ENCODE measurements around the gene CHD5. TPM values are rescaled to one million over a fixed set of nuclear protein-coding genes. Genes with fewer than 3 reads are reported as not detected.

Gene CHD5
- total RNA-seq, 1 experiment from 2014 or later = 6.1 TPM

DNA sequence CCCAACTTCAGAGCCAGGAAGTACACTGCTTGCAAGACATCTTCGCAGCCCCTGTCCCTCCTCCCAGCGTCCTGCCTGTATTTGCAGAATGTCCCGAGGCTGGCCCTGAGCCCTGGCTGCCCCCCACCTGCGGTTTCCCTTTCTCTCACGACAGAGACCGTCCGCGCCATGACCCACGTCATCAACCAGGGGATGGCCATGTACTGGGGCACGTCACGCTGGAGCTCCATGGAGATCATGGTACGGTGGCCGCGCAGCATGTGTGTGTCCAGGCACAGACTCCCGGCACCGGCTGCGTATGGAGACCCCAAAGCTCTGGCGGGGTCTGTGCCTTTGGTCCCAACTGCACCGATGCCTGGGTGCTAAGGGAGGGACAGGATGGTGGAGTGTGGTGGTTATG lies 85.9 kb downstream of the CHD5 start:
- Histone ChIP-seq H3K9me2 (ENCODE audit: insufficient read depth) (no peaks in the 10 kb centered on the region), H3K4me2 (ENCODE audit: low read length) (no peak overlapping the region), H2AFZ (ENCODE audit: low read depth, low read length, poor library complexity, severe bottlenecking) (no peak overlapping the region), H3K9me3 (ENCODE audit: control insufficient read depth in 1 of 2, insufficient read depth in 1 of 2, low read depth in 1 of 2, low read length in 2 of 2) (no peaks in the 10 kb centered on the region), H3K27ac (ENCODE audit: low read depth, low read length) (no peak overlapping the region), H3K9ac (ENCODE audit: low read length) (no peak overlapping the region), H3K79me2 (ENCODE audit: insufficient read depth, low read length) (no peaks in the 10 kb centered on the region), H3K27me3 (ENCODE audit: insufficient read depth, low read length) (no peaks in the 10 kb centered on the region), H3K4me1 (ENCODE audit: control insufficient read depth in 1 of 2, insufficient read depth in 2 of 2, low read length in 2 of 2) (no peaks in the 10 kb centered on the region), H3K36me3 (ENCODE audit: control insufficient read depth in 1 of 2, insufficient read depth in 2 of 2, low read length in 2 of 2) (no peaks in the 10 kb centered on the region), H3K4me3 (replicated peaks in 1 of 2; ENCODE audit: low read depth in 1 of 2, low read length in 2 of 2) (no peak overlapping the region), H4K20me1 (ENCODE audit: insufficient read depth) (no peaks in the 10 kb centered on the region)
- intact Hi-C loops (cut with micrococcal nuclease) = no loop called here
- BruUV-seq (replicated peaks) = no TSS peak
- POLR2A ChIA-PET = no interaction called here
- CTCF ChIA-PET = no interaction called here
- no peak for ATAC-seq
- RAD21 ChIA-PET (ENCODE audit: low non-redundant PET in 1 of 2, low total read pairs in 2 of 2, uncharacterized antibody in 2 of 2, unreplicated experiment in 2 of 2) = no interaction called here
- DNase-seq (ENCODE audit: low read depth, low spot score) = no peak
- TF ChIP-seq RAD21 (IDR thresholded peaks at IDR 0.05; ENCODE audit: low read depth) (no peak), CEBPB (IDR thresholded peaks at IDR 0.05; ENCODE audit: low read depth) (no peak), EZH2phosphoT487 (IDR thresholded peaks at IDR 0.05; ENCODE audit: borderline replicate concordance) (no peak), ZFX (IDR thresholded peaks at IDR 0.05) (no peak), EZH2 (IDR thresholded peaks at IDR 0.05) (no peak), SIN3A (IDR thresholded peaks at IDR 0.05; ENCODE audit: low read depth) (no peak), YY1 (IDR thresholded peaks at IDR 0.05; ENCODE audit: extremely low read depth, insufficient replicate concordance, low read depth, low read length) (no peak), POLR2AphosphoS5 (IDR thresholded peaks at IDR 0.05; ENCODE audit: low read depth, low read length) (no peak), ZNF274 (IDR thresholded peaks at IDR 0.05; ENCODE audit: low read depth, low read length) (no peak), EGR1 (IDR thresholded peaks at IDR 0.05; ENCODE audit: low read depth) (no peak), POLR2A (IDR thresholded peaks at IDR 0.05; ENCODE audit: borderline replicate concordance, extremely low read depth, insufficient read depth, insufficient read length) (no peak), SRF (IDR thresholded peaks at IDR 0.05; ENCODE audit: low read depth) (no peak), JUND (IDR thresholded peaks at IDR 0.05) (no peak)
- TF ChIP-seq, protein P1, sequence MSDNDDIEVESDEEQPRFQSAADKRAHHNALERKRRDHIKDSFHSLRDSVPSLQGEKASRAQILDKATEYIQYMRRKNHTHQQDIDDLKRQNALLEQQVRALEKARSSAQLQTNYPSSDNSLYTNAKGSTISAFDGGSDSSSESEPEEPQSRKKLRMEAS (IDR thresholded peaks at IDR 0.05) = no peak
- TF ChIP-seq, protein P2, sequence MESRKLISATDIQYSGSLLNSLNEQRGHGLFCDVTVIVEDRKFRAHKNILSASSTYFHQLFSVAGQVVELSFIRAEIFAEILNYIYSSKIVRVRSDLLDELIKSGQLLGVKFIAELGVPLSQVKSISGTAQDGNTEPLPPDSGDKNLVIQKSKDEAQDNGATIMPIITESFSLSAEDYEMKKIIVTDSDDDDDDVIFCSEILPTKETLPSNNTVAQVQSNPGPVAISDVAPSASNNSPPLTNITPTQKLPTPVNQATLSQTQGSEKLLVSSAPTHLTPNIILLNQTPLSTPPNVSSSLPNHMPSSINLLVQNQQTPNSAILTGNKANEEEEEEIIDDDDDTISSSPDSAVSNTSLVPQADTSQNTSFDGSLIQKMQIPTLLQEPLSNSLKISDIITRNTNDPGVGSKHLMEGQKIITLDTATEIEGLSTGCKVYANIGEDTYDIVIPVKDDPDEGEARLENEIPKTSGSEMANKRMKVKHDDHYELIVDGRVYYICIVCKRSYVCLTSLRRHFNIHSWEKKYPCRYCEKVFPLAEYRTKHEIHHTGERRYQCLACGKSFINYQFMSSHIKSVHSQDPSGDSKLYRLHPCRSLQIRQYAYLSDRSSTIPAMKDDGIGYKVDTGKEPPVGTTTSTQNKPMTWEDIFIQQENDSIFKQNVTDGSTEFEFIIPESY (IDR thresholded peaks at IDR 0.05; ENCODE audit: extremely low read depth, insufficient replicate concordance, low read length) = no peak
- TF ChIP-seq, protein P3, sequence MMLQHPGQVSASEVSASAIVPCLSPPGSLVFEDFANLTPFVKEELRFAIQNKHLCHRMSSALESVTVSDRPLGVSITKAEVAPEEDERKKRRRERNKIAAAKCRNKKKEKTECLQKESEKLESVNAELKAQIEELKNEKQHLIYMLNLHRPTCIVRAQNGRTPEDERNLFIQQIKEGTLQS (IDR thresholded peaks at IDR 0.05) = no peak
